Lower leg skin (tissue), 4 donors: Measurements from ENCODE around the gene TOMM40L. TPM values are rescaled to one million over a fixed set of nuclear protein-coding genes. Genes with fewer than 3 reads are reported as not detected.

Experiments used
- DNase-seq, 2 donors: peaks; one replicate each; pipeline ENCODE4 v3.0.0-alpha.2; 2019; ENCODE audit warnings: low spot score in 2 of 2
- H3K4me3 ChIP-seq: fragments of 200-600 bp; sonication (generic); 2 replicates; pipeline ENCODE4 v1.5.1; 2017; ENCODE audit warnings: mild to moderate bottlenecking, low read depth; ENCODE audit not compliant: poor library complexity, severe bottlenecking
- POLR2A ChIP-seq, 2 donors: fragments of 450-650 bp; IDR thresholded peaks; one replicate each; pipeline ENCODE4 v1.6.1; 2016 to 2017; ENCODE audit warnings: antibody characterized with exemption in 2 of 2, mild to moderate bottlenecking in 1 of 2, moderate library complexity in 1 of 2
- WGBS, 2 donors: methylation state at CpG; one replicate each; pipeline ENCODE4 v1.1.5; 2018; 5-methylcytosine and 5-hydroxymethylcytosine counted together
- intact Hi-C: fragments of 100-400 bp; cut with DNase I; formaldehyde crosslinking; loops from one replicate; pipeline ENCODE4 v1.15.0; 2023; ENCODE audit warnings: low total_unique reads
- microRNA-seq, 2 donors: library from miRNA; unstranded; fragments of <30 nt; microRNA quantifications; one replicate each; pipeline ENCODE4, GENCODE V29; 2016; ENCODE audit warnings: borderline replicate concordance in 2 of 2, borderline number of aligned reads in 1 of 2
- total RNA-seq, 4 donors: library from RNA; depleted of rRNA; stranded (reverse); fragments of >200 nt; gene quantifications; one replicate each; pipeline ENCODE4 v1.1.0, GENCODE V29; 2016
- TF ChIP-seq, protein P1 (sequence below), 3 donors: fragments of 450-650 bp; IDR thresholded peaks; one replicate each; pipeline ENCODE4 v1.5.1; 2016; ENCODE audit warnings: antibody characterized with exemption in 3 of 3, mild to moderate bottlenecking in 3 of 3, moderate library complexity in 2 of 3

TOMM40L gene
- total RNA-seq, 4 donors from 2014 or later: 3.8 to 11.9 (median 7.7) TPM

DNA sequence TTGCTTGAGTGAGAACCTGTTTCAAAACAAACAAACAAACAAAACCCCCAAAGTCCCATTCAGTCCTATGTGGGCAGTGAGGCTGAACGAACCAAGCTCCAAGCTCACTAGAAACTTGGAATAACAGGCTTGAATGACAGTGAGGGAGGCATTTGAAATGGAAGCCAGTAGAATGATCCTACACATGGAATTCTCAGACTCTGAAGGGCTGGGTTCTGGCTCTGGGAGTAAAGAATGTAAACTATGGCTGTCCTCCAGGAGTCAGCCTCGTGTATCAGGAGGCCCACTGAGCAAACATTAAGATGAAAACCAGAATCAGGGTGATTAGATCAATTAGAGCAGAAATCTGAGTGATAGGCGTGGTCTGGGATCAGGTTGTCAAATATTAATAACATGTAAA, 47.5 kb downstream of the TOMM40L start:
- 53 to 65% methylated on average over 3 of the region's 3 CpGs for WGBS, 2 donors
- H3K4me3 ChIP-seq: no peak overlapping the region
- no peak for DNase-seq
- TF ChIP-seq, protein P1, sequence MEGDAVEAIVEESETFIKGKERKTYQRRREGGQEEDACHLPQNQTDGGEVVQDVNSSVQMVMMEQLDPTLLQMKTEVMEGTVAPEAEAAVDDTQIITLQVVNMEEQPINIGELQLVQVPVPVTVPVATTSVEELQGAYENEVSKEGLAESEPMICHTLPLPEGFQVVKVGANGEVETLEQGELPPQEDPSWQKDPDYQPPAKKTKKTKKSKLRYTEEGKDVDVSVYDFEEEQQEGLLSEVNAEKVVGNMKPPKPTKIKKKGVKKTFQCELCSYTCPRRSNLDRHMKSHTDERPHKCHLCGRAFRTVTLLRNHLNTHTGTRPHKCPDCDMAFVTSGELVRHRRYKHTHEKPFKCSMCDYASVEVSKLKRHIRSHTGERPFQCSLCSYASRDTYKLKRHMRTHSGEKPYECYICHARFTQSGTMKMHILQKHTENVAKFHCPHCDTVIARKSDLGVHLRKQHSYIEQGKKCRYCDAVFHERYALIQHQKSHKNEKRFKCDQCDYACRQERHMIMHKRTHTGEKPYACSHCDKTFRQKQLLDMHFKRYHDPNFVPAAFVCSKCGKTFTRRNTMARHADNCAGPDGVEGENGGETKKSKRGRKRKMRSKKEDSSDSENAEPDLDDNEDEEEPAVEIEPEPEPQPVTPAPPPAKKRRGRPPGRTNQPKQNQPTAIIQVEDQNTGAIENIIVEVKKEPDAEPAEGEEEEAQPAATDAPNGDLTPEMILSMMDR (IDR thresholded peaks at IDR 0.05): no peak
- TF ChIP-seq POLR2A (IDR thresholded peaks at IDR 0.05): no peak
- intact Hi-C loops: no loop called here

- TF ChIP-seq POLR2A (IDR thresholded peaks at IDR 0.05): no peak
- TF ChIP-seq, protein P1 (IDR thresholded peaks at IDR 0.05): no peak
- H3K4me3 ChIP-seq: no peak overlapping the region
- no peak for DNase-seq
- intact Hi-C loops: no loop called here
- 61 to 74% methylated on average over 3 of the region's 3 CpGs for WGBS, 2 donors
These were observed 49.0 kb downstream of the TOMM40L start for GRCh38 chr1:161274874-161275273.

Small RNA genes lying within 50 kb of the gene (microRNA-seq; reads per million reads assigned to microRNA genes)
- 1.4 to 2.3 reads per million in 2 donors for gene MIR5187

Other genes with a start within 250 kb of the TOMM40L start
- gene F11R, start 204.9 kb upstream of the TOMM40L start, total RNA-seq: 100 to 1,000 TPM in 2 of 4 donors, 10 to 100 TPM in 2; 68.4 to 125 (median 97.5) TPM
- 100 to 1,000 TPM in 3 of 4 donors, 10 to 100 TPM in 1; 94.9 to 136 (median 107) TPM for gene TSTD1, start 187.1 kb upstream of the TOMM40L start, total RNA-seq
- 10 to 100 TPM; 35.3 to 59.4 (median 43.3) TPM for gene USF1, start 180.1 kb upstream of the TOMM40L start, total RNA-seq
- 10 to 100 TPM in 2 of 4 donors, 1 to 10 TPM in 2; 8.5 to 14.8 (median 9.9) TPM for gene ARHGAP30, start 156.2 kb upstream of the TOMM40L start, total RNA-seq
- gene NECTIN4, start 136.5 kb upstream of the TOMM40L start, total RNA-seq: 100 to 1,000 TPM; 176 to 239 (median 208) TPM
- gene KLHDC9, start 127.7 kb upstream of the TOMM40L start, total RNA-seq: 1 to 10 TPM in 2 of 4 donors, under 1 TPM in 2; 0.42 to 4.2 (median 1.9) TPM
- gene PFDN2, start 108.0 kb upstream of the TOMM40L start, total RNA-seq: 10 to 100 TPM; 19.3 to 24.7 (median 22.4) TPM
- gene NIT1, start 108.0 kb upstream of the TOMM40L start, total RNA-seq: 10 to 100 TPM; 26.6 to 35.8 (median 30.2) TPM
- 10 to 100 TPM; 26.6 to 38.2 (median 29.6) TPM for gene DEDD, start 93.4 kb upstream of the TOMM40L start, total RNA-seq
- gene UFC1, start 72.1 kb upstream of the TOMM40L start, total RNA-seq: 100 to 1,000 TPM in 1 of 4 donors, 10 to 100 TPM in 3; 42.0 to 100 (median 82.5) TPM
- gene USP21, start 66.6 kb upstream of the TOMM40L start, total RNA-seq: 10 to 100 TPM; 13.7 to 28.8 (median 25.3) TPM
- 10 to 100 TPM; 16.7 to 46.5 (median 24.8) TPM for gene PPOX, start 59.6 kb upstream of the TOMM40L start, total RNA-seq
- gene B4GALT3, start 48.6 kb upstream of the TOMM40L start, total RNA-seq: 10 to 100 TPM; 40.9 to 49.9 (median 44.0) TPM
- 10 to 100 TPM in 1 of 4 donors, 1 to 10 TPM in 2, under 1 TPM in 1; 0.20 to 15.3 (median 4.2) TPM for gene ADAMTS4, start 27.0 kb upstream of the TOMM40L start, total RNA-seq
- gene NDUFS2, start 23.7 kb upstream of the TOMM40L start, total RNA-seq: 100 to 1,000 TPM in 3 of 4 donors, 10 to 100 TPM in 1; 88.7 to 127 (median 106) TPM
- gene FCER1G, start 10.8 kb upstream of the TOMM40L start, total RNA-seq: 10 to 100 TPM in 2 of 4 donors, 1 to 10 TPM in 2; 5.0 to 31.9 (median 17.9) TPM
- not detected for gene APOA2, start 2.4 kb upstream of the TOMM40L start, total RNA-seq
- 1 to 10 TPM in 1 of 4 donors, not detected in 3; 2.1 TPM for gene NR1I3, start 12.1 kb downstream of the TOMM40L start, total RNA-seq
- gene PCP4L1, start 32.7 kb downstream of the TOMM40L start, total RNA-seq: 1 to 10 TPM in 3 of 4 donors, under 1 TPM in 1; 0.80 to 9.1 (median 4.6) TPM
- gene MPZ, start 83.9 kb downstream of the TOMM40L start, total RNA-seq: 1 to 10 TPM in 3 of 4 donors, under 1 TPM in 1; 0.84 to 8.7 (median 4.5) TPM
- gene SDHC, start 88.3 kb downstream of the TOMM40L start, total RNA-seq: 100 to 1,000 TPM in 1 of 4 donors, 10 to 100 TPM in 3; 20.6 to 107 (median 52.2) TPM
- not detected for gene CFAP126, start 141.8 kb downstream of the TOMM40L start, total RNA-seq